Activated T-helper 1 cell treated with anti-CD3 and anti-CD28 coated beads, Interleukin-12 subunit alpha, Interleukin-12 subunit beta, Interleukin-2, Interleukin-4 antibody, amounts not matched to agents 30 ng/mL and 10 ng/mL and 1 ng/mL, durations not matched to agents 14 hours and 24 hours and 36 hours (primary cell): ENCODE measurements around the gene MICA. TPM values are rescaled to one million over a fixed set of nuclear protein-coding genes. Genes with fewer than 3 reads are reported as not detected.

Experiments
- DNase-seq: peaks from one replicate; pipeline ENCODE4 v3.0.0; 2021; ENCODE audit warnings: low spot score
- H3K27ac Mint-ChIP-seq: one replicate; pipeline ENCODE4 v1.8.0; 2021; ENCODE audit warnings: mild to moderate bottlenecking, mixed read lengths
- H3K27me3 Mint-ChIP-seq: one replicate; pipeline ENCODE4 v1.8.0; 2022; ENCODE audit warnings: mild to moderate bottlenecking, moderate library complexity, mixed read lengths; ENCODE audit not compliant: insufficient read depth
- H3K36me3 Mint-ChIP-seq: one replicate; pipeline ENCODE4 v1.8.0; 2021; ENCODE audit warnings: low read depth, mixed read lengths
- H3K4me1 Mint-ChIP-seq: one replicate; pipeline ENCODE4 v1.8.0; 2021; ENCODE audit warnings: low read depth, mixed read lengths
- H3K4me3 Mint-ChIP-seq: one replicate; pipeline ENCODE4 v1.8.0; 2021; ENCODE audit warnings: mild to moderate bottlenecking, moderate library complexity, mixed read lengths
- H3K9me3 Mint-ChIP-seq: one replicate; pipeline ENCODE4 v1.8.0; 2021; ENCODE audit warnings: mixed read lengths
- intact Hi-C: fragments of 100-400 bp; cut with micrococcal nuclease; formaldehyde crosslinking; loops from one replicate; pipeline ENCODE4 v1.15.1; 2024
- total RNA-seq: library from RNA; stranded (reverse); gene quantifications from 2 replicates; pipeline ENCODE4 v1.2.3, GENCODE V29; 2022

The MICA gene
- total RNA-seq = 11.5 and 12.4 TPM in 2 replicates

DNA sequence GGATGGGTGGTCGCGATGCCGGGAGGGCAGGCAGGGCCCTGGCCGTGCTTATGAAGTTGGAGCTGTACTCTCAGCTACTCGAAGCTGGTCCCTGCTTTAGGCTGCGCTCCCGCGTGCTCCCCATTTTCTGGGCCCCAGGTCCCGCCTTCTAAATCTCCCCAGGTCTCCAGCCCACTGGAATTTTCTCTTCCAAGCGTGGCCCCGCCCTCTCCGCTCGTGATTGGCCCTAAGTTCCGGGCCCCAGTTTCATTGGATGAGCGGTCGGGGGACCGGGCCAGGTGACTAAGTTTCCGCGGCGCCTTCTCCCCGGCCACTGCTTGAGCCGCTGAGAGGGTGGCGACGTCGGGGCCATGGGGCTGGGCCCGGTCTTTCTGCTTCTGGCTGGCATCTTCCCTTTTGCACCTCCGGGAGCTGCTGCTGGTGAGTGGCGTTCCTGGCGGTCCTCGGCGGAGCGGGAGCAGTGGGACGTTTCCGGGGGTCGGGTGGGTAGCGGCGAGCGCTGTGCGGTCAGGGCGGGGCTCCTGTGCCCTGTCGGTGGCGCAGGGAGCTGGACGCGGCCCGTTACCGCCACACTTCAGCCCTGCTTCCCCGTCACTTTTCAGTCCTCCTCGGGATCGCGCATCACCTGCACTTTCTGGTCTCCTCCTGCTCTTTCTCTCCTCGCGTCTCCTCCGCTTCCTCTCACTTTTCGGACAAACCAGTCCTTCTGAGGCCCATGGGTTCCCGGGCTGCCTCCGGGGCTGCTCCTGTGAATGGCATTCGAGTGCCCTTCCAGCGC lies at the start of gene MICA:
Gene MICA, plus strand, starts transcription at position 313 of the 778 bp plus-strand sequence. Its CDS starts 38 bp downstream, at position 351.
- Mint-ChIP-seq H3K9me3 (no peaks in the 10 kb centered on the region), H3K4me3 (peak within 1 kb of the TSS; percentile 84), H3K4me1 (peaks cover 54% of the 10 kb centered on the region), H3K27ac (peak within 1 kb of the TSS; percentile 84), H3K36me3 (peaks cover 2% of the 10 kb centered on the region), H3K27me3 (peaks cover 2% of the 10 kb centered on the region)
- intact Hi-C loops = loop anchor here (2.0 to 10.0 kb wide), 3 partner anchors 46 to 191 kb away; partner anchors contain the start of genes HLA-B and NCR3
- DNase-seq = peak; percentile 66

DNA sequence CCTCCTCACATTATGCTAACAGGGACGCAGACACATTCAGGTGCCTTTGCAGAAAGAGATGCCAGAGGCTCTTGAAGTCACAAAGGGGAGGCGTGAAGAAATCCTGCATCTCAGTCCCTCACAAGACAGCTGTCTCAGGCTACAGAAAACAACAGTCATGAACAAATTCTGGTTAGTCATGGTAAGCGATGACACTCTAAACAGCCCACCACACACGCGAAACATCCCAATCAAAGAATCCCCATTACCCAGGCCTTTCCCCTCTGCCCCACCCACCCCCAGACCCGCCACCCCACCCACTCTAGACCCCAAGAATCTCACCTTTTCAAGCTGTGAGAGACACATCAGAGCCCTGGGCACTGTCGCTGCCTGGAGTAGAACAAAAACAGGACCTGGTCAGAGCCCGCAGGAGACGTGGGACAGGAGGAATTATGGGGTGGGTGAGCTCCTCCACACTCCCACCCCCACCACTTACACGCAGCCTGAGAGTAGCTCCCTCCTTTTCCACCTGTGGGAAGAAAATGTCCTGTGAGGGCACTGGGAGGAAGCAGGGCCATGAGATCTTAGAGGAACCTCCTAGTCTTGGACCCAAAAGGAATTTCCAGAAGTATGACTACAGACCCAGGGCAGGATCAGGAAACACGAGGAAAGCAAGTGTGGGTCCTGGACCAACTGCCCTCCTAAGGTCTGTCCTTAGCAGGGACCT lies 49.1 kb upstream of the MICA start:
- Mint-ChIP-seq H3K36me3 (peaks cover 46% of the 10 kb centered on the region), H3K27ac (peak overlapping the region; percentile 79)
- intact Hi-C loops = loop anchor here (1.0 kb wide), 1 partner anchor 85 kb away; no protein-coding TSS in a partner anchor

DNA sequence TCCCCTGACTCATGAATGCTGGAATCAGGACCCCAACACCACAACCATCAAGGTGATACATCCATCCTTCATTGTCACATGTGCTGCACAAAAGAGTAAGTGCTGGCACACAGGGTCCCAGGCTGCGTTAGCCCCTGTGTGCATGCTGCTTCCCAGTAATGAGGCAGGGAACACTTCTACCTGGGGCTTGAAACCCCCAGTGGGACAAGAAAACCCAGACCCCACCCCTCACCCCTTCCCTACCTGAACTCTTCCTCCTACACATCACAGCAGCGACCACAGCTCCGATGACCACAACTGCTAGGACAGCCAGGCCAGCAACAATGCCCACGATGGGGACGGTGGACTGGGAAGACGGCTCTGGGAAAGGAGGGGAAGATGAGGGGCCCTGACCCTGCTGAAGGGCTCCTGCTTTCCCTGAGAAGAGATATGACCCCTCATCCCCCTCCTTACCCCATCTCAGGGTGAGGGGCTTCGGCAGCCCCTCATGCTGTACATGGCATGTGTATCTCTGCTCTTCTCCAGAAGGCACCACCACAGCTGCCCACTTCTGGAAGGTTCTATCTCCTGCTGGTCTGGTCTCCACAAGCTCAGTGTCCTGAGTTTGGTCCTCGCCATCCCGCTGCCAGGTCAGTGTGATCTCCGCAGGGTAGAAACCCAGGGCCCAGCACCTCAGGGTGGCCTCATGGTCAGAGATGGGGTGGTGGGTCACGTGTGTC lies 48.4 kb upstream of the MICA start:
- no peaks in the 10 kb centered on the region for H3K27me3 Mint-ChIP-seq
- no peak for DNase-seq
- no peaks in the 10 kb centered on the region for H3K9me3 Mint-ChIP-seq
- intact Hi-C loops = loop anchor here (1.0 to 5.0 kb wide), 4 partner anchors 47 to 1468 kb away; partner anchors contain the start of genes MICA, MRPS18B and PPP1R10
- peaks cover 48% of the 10 kb centered on the region for H3K36me3 Mint-ChIP-seq
- H3K4me3 Mint-ChIP-seq = peak overlapping the region; percentile 95
- peaks cover 78% of the 10 kb centered on the region for H3K4me1 Mint-ChIP-seq
- peak overlapping the region; percentile 79 for H3K27ac Mint-ChIP-seq

More for the DNA sequence above, 49.1 kb upstream of the MICA start:
- DNase-seq = no peak
- H3K4me3 Mint-ChIP-seq = peak overlapping the region; percentile 95
- H3K9me3 Mint-ChIP-seq = no peaks in the 10 kb centered on the region
- H3K27me3 Mint-ChIP-seq = no peaks in the 10 kb centered on the region
- H3K4me1 Mint-ChIP-seq = peaks cover 74% of the 10 kb centered on the region

DNA sequence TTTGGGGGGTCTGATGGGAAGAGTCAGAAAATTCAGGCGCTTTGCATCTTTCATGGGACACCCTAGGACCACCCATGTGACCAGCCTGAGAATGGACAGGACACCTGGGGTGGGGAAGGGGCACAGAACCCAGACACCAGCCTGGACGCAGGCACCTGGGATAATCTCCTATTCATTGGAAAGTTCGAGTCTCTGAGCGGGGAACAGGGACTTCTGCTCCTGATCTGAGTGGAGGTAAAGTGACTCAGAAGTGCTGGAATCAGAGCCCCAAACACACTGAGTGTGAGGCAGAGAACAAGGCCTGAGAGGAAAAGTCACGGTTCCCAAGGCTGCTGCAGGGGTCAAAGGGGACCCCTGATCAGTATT lies 47.8 kb upstream of the MICA start:
- peaks cover 73% of the 10 kb centered on the region for H3K4me1 Mint-ChIP-seq
- DNase-seq = no peak

DNA sequence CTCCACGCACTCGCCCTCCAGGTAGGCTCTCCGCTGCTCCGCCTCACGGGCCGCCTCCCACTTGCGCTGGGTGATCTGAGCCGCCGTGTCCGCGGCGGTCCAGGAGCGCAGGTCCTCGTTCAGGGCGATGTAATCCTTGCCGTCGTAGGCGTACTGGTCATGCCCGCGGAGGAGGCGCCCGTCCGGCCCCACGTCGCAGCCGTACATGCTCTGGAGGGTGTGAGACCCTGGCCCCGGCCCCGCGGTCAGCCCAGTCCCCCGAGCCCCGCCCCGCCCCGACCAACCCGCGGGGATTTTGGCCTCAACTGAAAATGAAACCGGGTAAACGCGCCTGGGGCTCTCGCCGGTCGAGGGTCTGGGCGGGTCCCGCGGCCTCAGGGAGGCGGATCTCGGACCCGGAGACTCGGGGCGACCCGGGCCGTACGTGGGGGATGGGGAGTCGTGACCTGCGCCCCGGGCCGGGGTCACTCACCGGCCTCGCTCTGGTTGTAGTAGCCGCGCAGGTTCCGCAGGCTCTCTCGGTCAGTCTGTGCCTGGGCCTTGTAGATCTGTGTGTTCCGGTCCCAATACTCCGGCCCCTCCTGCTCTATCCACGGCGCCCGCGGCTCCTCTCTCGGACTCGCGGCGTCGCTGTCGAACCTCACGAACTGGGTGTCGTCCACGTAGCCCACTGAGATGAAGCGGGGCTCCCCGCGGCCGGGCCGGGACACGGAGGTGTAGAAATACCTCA lies 47.0 kb upstream of the MICA start:
- intact Hi-C loops = loop anchor here (5.0 kb wide), 3 partner anchors 46 to 1469 kb away; partner anchors contain the start of genes MICA, MRPS18B and PPP1R10
- Mint-ChIP-seq H3K27ac (peak overlapping the region; percentile 95), H3K4me1 (peaks cover 67% of the 10 kb centered on the region), H3K9me3 (peaks cover 8% of the 10 kb centered on the region), H3K36me3 (peaks cover 53% of the 10 kb centered on the region), H3K4me3 (peak overlapping the region; percentile 95), H3K27me3 (peaks cover 6% of the 10 kb centered on the region)
- DNase-seq = peak; percentile 52

More for the DNA sequence above, 47.8 kb upstream of the MICA start:
- Mint-ChIP-seq H3K36me3 (peaks cover 50% of the 10 kb centered on the region), H3K27me3 (peaks cover 3% of the 10 kb centered on the region), H3K27ac (peak overlapping the region; percentile 79), H3K9me3 (peaks cover 4% of the 10 kb centered on the region), H3K4me3 (peak overlapping the region; percentile 95)
- intact Hi-C loops = loop anchor here (5.0 kb wide), 3 partner anchors 47 to 1468 kb away; partner anchors contain the start of genes MICA, MRPS18B and PPP1R10

DNA sequence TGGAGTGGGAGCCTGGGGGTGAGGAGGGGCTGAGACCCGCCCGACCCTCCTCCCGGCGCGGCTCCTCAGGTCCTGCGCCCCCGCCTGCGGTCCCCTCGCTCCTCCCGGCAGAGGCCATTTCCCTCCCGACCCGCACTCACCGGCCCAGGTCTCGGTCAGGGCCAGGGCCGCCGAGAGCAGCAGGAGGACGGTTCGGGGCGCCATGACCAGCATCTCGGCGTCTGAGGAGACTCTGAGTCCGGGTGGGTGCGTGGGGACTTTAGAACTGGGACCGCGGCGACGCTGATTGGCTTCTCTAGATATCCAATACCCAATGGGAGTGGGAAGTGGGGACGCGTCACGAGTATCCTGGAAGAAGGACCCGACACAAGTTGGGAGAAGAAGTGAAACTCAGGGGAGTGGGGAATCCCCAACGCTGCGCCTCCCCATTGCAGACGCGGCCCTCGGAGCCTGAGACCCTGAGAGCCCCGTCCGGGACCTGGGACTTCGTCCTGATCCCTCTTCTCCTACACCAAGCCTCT lies 46.4 kb upstream of the MICA start, which contains the start of gene HLA-B:
Gene HLA-B, minus strand, starts transcription at position 234 of the 521 bp plus-strand sequence. Its CDS starts 21 bp downstream, at position 213.
- intact Hi-C loops = loop anchor here (1.0 to 5.0 kb wide), 7 partner anchors 45 to 1470 kb away; partner anchors contain the start of genes HLA-C, MICA, MRPS18B and PPP1R10
- Mint-ChIP-seq H3K4me1 (peaks cover 64% of the 10 kb centered on the region), H3K36me3 (peaks cover 51% of the 10 kb centered on the region)

DNA sequence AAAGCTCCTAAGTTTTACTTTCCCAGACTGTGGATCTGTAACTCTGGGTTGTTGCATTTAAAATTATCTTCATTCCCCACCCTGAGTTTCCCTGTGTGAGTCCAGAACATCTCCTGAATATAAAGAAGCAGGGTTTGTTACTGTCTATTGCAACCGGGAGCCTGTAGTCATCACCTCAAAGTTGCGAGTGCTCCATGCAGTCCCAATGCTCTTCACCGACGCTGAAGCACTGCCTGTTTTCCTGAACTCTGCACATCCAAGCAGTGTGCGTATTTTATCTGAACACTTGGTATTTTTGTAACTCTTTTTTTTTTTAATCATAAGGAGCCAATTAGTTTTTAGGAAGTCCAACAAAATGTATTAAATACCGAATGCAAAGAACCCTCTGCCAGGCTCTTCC lies 45.5 kb upstream of the MICA start:
- H3K27me3 Mint-ChIP-seq = peaks cover 16% of the 10 kb centered on the region
- H3K36me3 Mint-ChIP-seq = peaks cover 43% of the 10 kb centered on the region
- intact Hi-C loops = loop anchor here (1.0 to 5.0 kb wide), 8 partner anchors 9 to 1471 kb away; partner anchors contain the start of genes HLA-C, MICA, MRPS18B and PPP1R10
- peaks cover 8% of the 10 kb centered on the region for H3K9me3 Mint-ChIP-seq
- no peak for DNase-seq
- H3K27ac Mint-ChIP-seq = peak overlapping the region; percentile 95
- peaks cover 55% of the 10 kb centered on the region for H3K4me1 Mint-ChIP-seq
- H3K4me3 Mint-ChIP-seq = peak overlapping the region; percentile 95

More for the DNA sequence above, 46.4 kb upstream of the MICA start, which contains the start of gene HLA-B:
- Mint-ChIP-seq H3K27me3 (peaks cover 8% of the 10 kb centered on the region), H3K9me3 (peaks cover 8% of the 10 kb centered on the region), H3K4me3 (peak within 1 kb of the TSS; percentile 95), H3K27ac (peak within 1 kb of the TSS; percentile 95)
- peak; percentile 67 for DNase-seq

DNA sequence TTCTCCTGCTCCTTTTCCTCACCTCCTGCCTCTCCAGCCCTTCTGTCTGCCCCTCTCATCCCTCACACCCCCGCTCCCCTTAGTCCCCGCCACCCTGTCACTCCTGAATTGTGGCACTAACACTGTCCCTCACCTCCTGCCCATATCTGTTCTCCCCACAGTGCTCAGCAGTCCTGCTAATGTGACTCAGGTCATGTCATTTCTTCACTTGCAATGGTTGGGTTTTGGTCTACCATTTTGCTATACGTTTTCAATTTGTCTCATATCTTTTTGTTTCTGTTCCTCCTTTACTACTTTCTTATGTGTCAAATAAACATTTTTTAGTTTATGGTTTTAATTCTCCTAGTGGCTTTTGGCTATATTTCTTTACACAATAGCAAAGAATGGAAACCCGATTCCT lies 45.1 kb upstream of the MICA start:
- intact Hi-C loops = loop anchor here (1.0 to 5.0 kb wide), 4 partner anchors 9 to 1471 kb away; partner anchors contain the start of genes MICA, MRPS18B and PPP1R10
- no peak for DNase-seq
- Mint-ChIP-seq H3K4me1 (peaks cover 51% of the 10 kb centered on the region), H3K27me3 (peaks cover 17% of the 10 kb centered on the region), H3K4me3 (peak overlapping the region; percentile 95), H3K36me3 (peaks cover 38% of the 10 kb centered on the region), H3K27ac (peak overlapping the region; percentile 95), H3K9me3 (peaks cover 8% of the 10 kb centered on the region)

DNA sequence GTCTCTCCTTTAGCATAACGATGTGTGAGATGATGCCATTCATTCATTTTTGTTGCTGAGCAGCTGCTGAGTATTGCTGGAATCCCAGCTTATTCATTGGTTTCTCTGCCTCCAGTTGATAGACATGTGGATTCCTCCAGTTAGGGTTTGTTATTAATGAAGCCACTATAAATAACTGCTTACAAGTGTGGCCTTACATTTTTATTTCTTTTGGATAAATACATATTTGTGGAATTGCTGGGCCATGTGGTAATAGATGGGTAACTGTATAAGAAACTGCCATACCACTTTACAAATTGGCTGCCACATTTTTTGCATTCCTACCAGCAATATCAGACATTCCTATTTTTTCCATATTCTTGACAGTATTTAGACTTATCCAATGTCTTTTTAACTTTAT lies 43.8 kb upstream of the MICA start:
- H3K36me3 Mint-ChIP-seq = peaks cover 26% of the 10 kb centered on the region

DNA sequence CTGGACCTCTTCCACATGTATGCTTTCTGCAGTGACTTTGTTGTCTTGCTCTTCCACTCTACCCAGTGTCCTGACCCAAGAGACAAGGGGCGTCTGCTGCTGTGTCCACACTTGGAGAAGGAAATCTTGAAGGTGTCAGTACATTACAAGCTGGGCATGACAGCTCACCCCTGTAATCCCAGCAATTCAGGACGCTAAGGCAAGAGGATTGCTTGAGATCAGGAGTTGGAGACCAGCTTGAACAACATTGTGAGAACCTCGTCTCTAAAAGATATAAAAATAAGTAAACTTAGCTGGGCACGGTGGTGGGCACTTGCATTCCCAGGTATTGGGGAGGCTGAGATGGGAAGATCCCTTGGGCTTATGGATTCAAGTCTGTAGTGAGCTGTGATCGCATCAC lies 40.6 kb upstream of the MICA start:
- intact Hi-C loops = no loop called here

More for the DNA sequence above, 43.8 kb upstream of the MICA start:
- Mint-ChIP-seq H3K27me3 (peaks cover 21% of the 10 kb centered on the region), H3K9me3 (peaks cover 8% of the 10 kb centered on the region), H3K4me3 (peak overlapping the region; percentile 22), H3K27ac (peak overlapping the region; percentile 58), H3K4me1 (peaks cover 50% of the 10 kb centered on the region)
- DNase-seq = no peak
- intact Hi-C loops = loop anchor here (5.0 kb wide), 3 partner anchors 43 to 1472 kb away; partner anchors contain the start of genes MICA, MRPS18B and PPP1R10

DNA sequence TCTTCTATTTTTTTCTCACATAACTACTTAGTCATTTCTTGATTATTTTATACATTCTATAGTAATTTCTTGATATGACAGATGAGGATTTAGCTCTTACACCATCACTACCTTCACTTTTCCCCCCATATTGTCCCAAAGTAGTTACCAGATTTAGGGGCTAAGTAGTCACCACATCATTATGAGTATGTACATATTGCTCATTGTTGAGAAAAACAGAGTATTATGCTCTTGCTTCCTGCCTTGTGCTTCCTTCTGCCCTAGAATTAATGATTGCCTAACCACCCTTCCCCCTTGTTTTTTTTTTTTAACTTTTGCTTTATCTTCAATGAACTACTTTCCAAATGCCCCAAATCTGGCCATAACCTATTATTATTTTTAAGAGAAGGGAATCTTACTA lies 39.6 kb upstream of the MICA start:
- H3K27me3 Mint-ChIP-seq = peaks cover 53% of the 10 kb centered on the region
- no peak for DNase-seq
- peaks cover 8% of the 10 kb centered on the region for H3K9me3 Mint-ChIP-seq
- intact Hi-C loops = no loop called here
- no peak overlapping the region for H3K4me3 Mint-ChIP-seq
- H3K27ac Mint-ChIP-seq = no peak overlapping the region
- H3K36me3 Mint-ChIP-seq = peaks cover 7% of the 10 kb centered on the region
- peaks cover 46% of the 10 kb centered on the region for H3K4me1 Mint-ChIP-seq

More for the DNA sequence above, 40.6 kb upstream of the MICA start:
- H3K36me3 Mint-ChIP-seq = peaks cover 7% of the 10 kb centered on the region
- H3K4me3 Mint-ChIP-seq = no peak overlapping the region
- H3K9me3 Mint-ChIP-seq = peaks cover 8% of the 10 kb centered on the region
- peaks cover 46% of the 10 kb centered on the region for H3K4me1 Mint-ChIP-seq
- no peak for DNase-seq
- H3K27me3 Mint-ChIP-seq = peaks cover 43% of the 10 kb centered on the region
- no peak overlapping the region for H3K27ac Mint-ChIP-seq
